CD8-positive, alpha-beta memory T cell (primary cell): ENCODE data around the gene CHRNB2. TPM values are rescaled to one million over a fixed set of nuclear protein-coding genes. Genes with fewer than 3 reads are reported as not detected.

Experiments
- CTCF ChIA-PET: fragments of 350-600 bp; sonication (Branson Sonifier 250); formaldehyde crosslinking; loops from one replicate; lab custom pipeline; 2021; ENCODE audit warnings: antibody characterized with exemption; lab: Charles Lee
- POLR2A ChIA-PET: fragments of 350-600 bp; sonication (Branson Sonifier 250); formaldehyde crosslinking; loops from one replicate; lab custom pipeline; 2021; ENCODE audit warnings: antibody characterized with exemption; lab: Charles Lee
- DNase-seq, 5 donors: peaks; one replicate each; pipeline versions ENCODE4 v3.0.0 to v3.0.0-alpha.2; 2020 to 2022; ENCODE audit warnings: mixed read lengths in 1 of 5
- H3K27ac ChIP-seq: one replicate; pipeline ENCODE4 v1.7.0; 2013; ENCODE audit warnings: low read depth, mild to moderate bottlenecking, low read length, moderate library complexity
- H3K27me3 ChIP-seq: 2 replicates; pipeline ENCODE4 v1.7.0; 2013; ENCODE audit warnings: low read length, mild to moderate bottlenecking; ENCODE audit not compliant: insufficient read depth, poor library complexity, severe bottlenecking
- H3K36me3 ChIP-seq: 2 replicates; pipeline ENCODE4 v1.7.0; 2013; ENCODE audit warnings: mild to moderate bottlenecking, low read length, moderate library complexity; ENCODE audit not compliant: insufficient read depth
- H3K4me1 ChIP-seq: 2 replicates; pipeline ENCODE4 v1.7.0; 2013; ENCODE audit warnings: mild to moderate bottlenecking, low read length, moderate library complexity; ENCODE audit not compliant: insufficient read depth
- H3K4me3 ChIP-seq: 2 replicates; pipeline ENCODE4 v1.7.0; 2013; ENCODE audit warnings: mild to moderate bottlenecking, low read length
- H3K9me3 ChIP-seq: 2 replicates; pipeline ENCODE4 v1.7.0; 2013; ENCODE audit warnings: mild to moderate bottlenecking, low read length
- H3K27ac Mint-ChIP-seq, 8 donors: one replicate each; pipeline ENCODE4 v1.8.0; 2020 to 2021; ENCODE audit warnings: mixed read lengths in 8 of 8, mild to moderate bottlenecking in 6 of 8, inconsistent platforms in 3 of 8, moderate library complexity in 3 of 8
- H3K27me3 Mint-ChIP-seq, 2 donors: one replicate each; pipeline ENCODE4 v1.8.0; 2020 to 2021; ENCODE audit warnings: mixed read lengths in 2 of 2, mild to moderate bottlenecking in 1 of 2, moderate library complexity in 1 of 2
- H3K36me3 Mint-ChIP-seq, 3 donors: one replicate each; pipeline ENCODE4 v1.8.0; 2020 to 2021; ENCODE audit warnings: mixed read lengths in 3 of 3, inconsistent platforms in 1 of 3, mild to moderate bottlenecking in 1 of 3
- H3K4me1 Mint-ChIP-seq, 3 donors: one replicate each; pipeline ENCODE4 v1.8.0; 2020 to 2021; ENCODE audit warnings: mixed read lengths in 3 of 3, inconsistent platforms in 1 of 3, mild to moderate bottlenecking in 1 of 3
- H3K4me3 Mint-ChIP-seq, 7 donors: one replicate each; pipeline ENCODE4 v1.8.0; 2020 to 2021; ENCODE audit warnings: mixed read lengths in 7 of 7, mild to moderate bottlenecking in 6 of 7, moderate library complexity in 4 of 7, inconsistent platforms in 2 of 7
- H3K9me3 Mint-ChIP-seq, 5 donors: one replicate each; pipeline ENCODE4 v1.8.0; 2020 to 2022; ENCODE audit warnings: mixed read lengths in 5 of 5, mild to moderate bottlenecking in 3 of 5, moderate library complexity in 2 of 5, inconsistent platforms in 1 of 5
- polyA plus RNA-seq: library from polyadenylated mRNA; unstranded; fragments of 300-500 nt; fragmentation: Illumina TruSeq; gene quantifications from one replicate; pipeline ENCODE4 v1.2.3, GENCODE V29; 2021
- total RNA-seq, 2 experiments: library from RNA; stranded (reverse); gene quantifications; one replicate each; pipeline ENCODE4 v1.2.3, GENCODE V29; 2021

Gene CHRNB2
- total and polyA plus RNA-seq, 3 experiments from 2014 or later = 0.16 TPM; not detected in 2

GRCh38 chr1:154533952-154534844 is 33.4 kb upstream of the CHRNB2 start:
- no peak for DNase-seq

GRCh38 chr1:154536570-154536969 is 31.0 kb upstream of the CHRNB2 start:
- Mint-ChIP-seq H3K9me3 (no peaks in the 10 kb centered on the region), H3K27me3 (peaks cover 12 to 38% of the 10 kb centered on the region in 2 donors), H3K4me1 (no peaks in the 10 kb centered on the region), H3K36me3 (peaks cover 0 to 5% (median 0%) of the 10 kb centered on the region in 3 donors), H3K4me3 (no peak overlapping the region), H3K27ac (no peak overlapping the region)
- H3K4me1 ChIP-seq = no peaks in the 10 kb centered on the region
- no peaks in the 10 kb centered on the region for H3K36me3 ChIP-seq
- POLR2A ChIA-PET = no interaction called here
- no peaks in the 10 kb centered on the region for H3K9me3 ChIP-seq
- DNase-seq = no peak
- H3K4me3 ChIP-seq = no peak overlapping the region
- no peak overlapping the region for H3K27ac ChIP-seq
- CTCF ChIA-PET = no interaction called here
- H3K27me3 ChIP-seq = no peaks in the 10 kb centered on the region

More at GRCh38 chr1:154533952-154534844, 33.4 kb upstream of the CHRNB2 start:
- H3K36me3 ChIP-seq = no peaks in the 10 kb centered on the region
- H3K4me1 ChIP-seq = no peaks in the 10 kb centered on the region
- Mint-ChIP-seq H3K27ac (no peak overlapping the region), H3K9me3 (no peaks in the 10 kb centered on the region), H3K36me3 (peaks cover 0 to 5% (median 0%) of the 10 kb centered on the region in 3 donors), H3K27me3 (peaks cover 12 to 34% of the 10 kb centered on the region in 2 donors), H3K4me1 (no peaks in the 10 kb centered on the region), H3K4me3 (no peak overlapping the region)
- no peaks in the 10 kb centered on the region for H3K9me3 ChIP-seq
- H3K27ac ChIP-seq = no peak overlapping the region
- ChIA-PET CTCF (no interaction called here), POLR2A (no interaction called here)
- no peak overlapping the region for H3K4me3 ChIP-seq
- H3K27me3 ChIP-seq = no peaks in the 10 kb centered on the region

- Mint-ChIP-seq H3K27ac (peak overlapping the region in 1 of 8 donors; percentile 52), H3K27me3 (peaks cover 6 to 30% of the 10 kb centered on the region in 2 donors), H3K4me3 (no peak overlapping the region), H3K36me3 (peaks cover 0 to under 1% (median 0%) of the 10 kb centered on the region in 3 donors), H3K4me1 (no peaks in the 10 kb centered on the region), H3K9me3 (no peaks in the 10 kb centered on the region)
- Histone ChIP-seq H3K4me1 (no peaks in the 10 kb centered on the region), H3K27ac (no peak overlapping the region), H3K4me3 (no peak overlapping the region), H3K9me3 (no peaks in the 10 kb centered on the region), H3K36me3 (no peaks in the 10 kb centered on the region), H3K27me3 (no peaks in the 10 kb centered on the region)
- POLR2A ChIA-PET = no interaction called here
- CTCF ChIA-PET = no interaction called here
- no peak for DNase-seq
These were observed 27.8 kb upstream of the CHRNB2 start for GRCh38 chr1:154539486-154540483.

- Histone ChIP-seq H3K4me3 (no peak overlapping the region), H3K36me3 (no peaks in the 10 kb centered on the region), H3K27me3 (no peaks in the 10 kb centered on the region), H3K9me3 (no peaks in the 10 kb centered on the region), H3K27ac (no peak overlapping the region), H3K4me1 (no peaks in the 10 kb centered on the region)
- CTCF ChIA-PET = interaction anchor here (1.3 kb wide), 1 partner anchor 62 kb away, joined by 4 read pairs; no protein-coding TSS in a partner anchor
- no peak overlapping the region for H3K4me3 Mint-ChIP-seq
- no peak for DNase-seq
- peaks cover 5 to 23% of the 10 kb centered on the region in 2 donors for H3K27me3 Mint-ChIP-seq
- no peaks in the 10 kb centered on the region for H3K36me3 Mint-ChIP-seq
- POLR2A ChIA-PET = no interaction called here
- H3K27ac Mint-ChIP-seq = no peak overlapping the region
- H3K4me1 Mint-ChIP-seq = no peaks in the 10 kb centered on the region
- H3K9me3 Mint-ChIP-seq = no peaks in the 10 kb centered on the region
These were observed 26.3 kb upstream of the CHRNB2 start for GRCh38 chr1:154541231-154541630.

- no peak overlapping the region for H3K4me3 Mint-ChIP-seq
- peaks cover 16% of the 10 kb centered on the region for H3K36me3 ChIP-seq
- H3K4me1 ChIP-seq = no peaks in the 10 kb centered on the region
- ChIA-PET CTCF (interaction anchor here (0.6 to 3.0 kb wide), 10 partner anchors 9 to 276 kb away, joined by 3 to 23 read pairs (median 4); no protein-coding TSS in a partner anchor), POLR2A (no interaction called here)
- DNase-seq = peak; percentile 18 to 66 (median 44)
- H3K27me3 Mint-ChIP-seq = peaks cover 2 to 4% of the 10 kb centered on the region in 2 donors
- no peak overlapping the region for H3K4me3 ChIP-seq
- H3K27me3 ChIP-seq = no peaks in the 10 kb centered on the region
- peaks cover 10 to 31% (median 19%) of the 10 kb centered on the region in 3 donors for H3K4me1 Mint-ChIP-seq
- H3K9me3 Mint-ChIP-seq = no peaks in the 10 kb centered on the region
- H3K9me3 ChIP-seq = no peaks in the 10 kb centered on the region
- H3K27ac Mint-ChIP-seq = peak overlapping the region in 1 of 8 donors; percentile 6
- peaks cover 4 to 31% (median 10%) of the 10 kb centered on the region in 3 donors for H3K36me3 Mint-ChIP-seq
- H3K27ac ChIP-seq = no peak overlapping the region
These were observed 21.1 kb upstream of the CHRNB2 start for GRCh38 chr1:154546264-154547063.

- Mint-ChIP-seq H3K27me3 (peaks cover 0 to 1% of the 10 kb centered on the region in 2 donors), H3K4me3 (no peak overlapping the region), H3K36me3 (peaks cover 4 to 39% (median 14%) of the 10 kb centered on the region in 3 donors), H3K27ac (peak overlapping the region in 1 of 8 donors; percentile 15), H3K9me3 (no peaks in the 10 kb centered on the region), H3K4me1 (peaks cover 10 to 31% (median 19%) of the 10 kb centered on the region in 3 donors)
- CTCF ChIA-PET = interaction anchor here (0.6 to 3.0 kb wide), 9 partner anchors 8 to 82 kb away, joined by 3 to 23 read pairs (median 4); no protein-coding TSS in a partner anchor
- H3K36me3 ChIP-seq = peaks cover 23% of the 10 kb centered on the region
- H3K27ac ChIP-seq = no peak overlapping the region
- POLR2A ChIA-PET = no interaction called here
- no peaks in the 10 kb centered on the region for H3K27me3 ChIP-seq
- no peaks in the 10 kb centered on the region for H3K4me1 ChIP-seq
- H3K4me3 ChIP-seq = no peak overlapping the region
- no peak for DNase-seq
- H3K9me3 ChIP-seq = no peaks in the 10 kb centered on the region
These were observed 20.4 kb upstream of the CHRNB2 start for GRCh38 chr1:154547105-154547732.

- Mint-ChIP-seq H3K27ac (peak overlapping the region in 4 of 8 donors; percentile 15 to 84 (median 51)), H3K9me3 (no peaks in the 10 kb centered on the region), H3K27me3 (no peaks in the 10 kb centered on the region), H3K4me3 (no peak overlapping the region), H3K4me1 (peaks cover 10 to 31% (median 19%) of the 10 kb centered on the region in 3 donors), H3K36me3 (peaks cover 4 to 47% (median 16%) of the 10 kb centered on the region in 3 donors)
- H3K36me3 ChIP-seq = peaks cover 31% of the 10 kb centered on the region
- no peak overlapping the region for H3K4me3 ChIP-seq
- no peak overlapping the region for H3K27ac ChIP-seq
- DNase-seq = no peak
- no peaks in the 10 kb centered on the region for H3K27me3 ChIP-seq
- H3K9me3 ChIP-seq = no peaks in the 10 kb centered on the region
- no peaks in the 10 kb centered on the region for H3K4me1 ChIP-seq
- CTCF ChIA-PET = interaction anchor here (3.0 kb wide), 1 partner anchor 68 kb away, joined by 23 read pairs; no protein-coding TSS in a partner anchor
- POLR2A ChIA-PET = no interaction called here
These were observed 19.6 kb upstream of the CHRNB2 start for GRCh38 chr1:154548028-154548427.
